Esophagus squamous epithelium (tissue), 5 donors: ENCODE results near the gene THAP4. TPM values are rescaled to one million over a fixed set of nuclear protein-coding genes. Genes with fewer than 3 reads are reported as not detected.
"Not testable (repeated sequence)": the region's sequence is repeated elsewhere in the genome, so short reads cannot be mapped to it uniquely, and the experiment has no call there.

Experiments
- DNase-seq: peaks from one replicate; lab custom pipeline; 2025; lab: John Stamatoyannopoulos, UW
- H3K27ac ChIP-seq, 4 donors: fragments of 200-600 bp; sonication (generic); one replicate each; pipeline ENCODE4 v1.5.1; 2016 to 2019; ENCODE audit warnings: mild to moderate bottlenecking in 1 of 4
- H3K27me3 ChIP-seq, 4 donors: fragments of 200-600 bp; sonication (generic); 1 replicate in 3 of 4; 2 replicates in 1 of 4; pipeline versions ENCODE4 v1.5.1 to v1.6.0; 2017 to 2021; ENCODE audit warnings: antibody characterized with exemption in 1 of 4
- H3K36me3 ChIP-seq, 3 donors: fragments of 200-600 bp; sonication (generic); one replicate each; pipeline ENCODE4 v1.5.1; 2016 to 2019
- H3K4me1 ChIP-seq, 3 donors: fragments of 200-600 bp; sonication (generic); one replicate each; pipeline ENCODE4 v1.5.1; 2017 to 2019
- H3K4me3 ChIP-seq, 4 donors: fragments of 200-600 bp; sonication (generic); 1 replicate in 3 of 4; 2 replicates in 1 of 4; pipeline ENCODE4 v1.5.1; 2016 to 2019; ENCODE audit warnings: mild to moderate bottlenecking in 2 of 4, moderate library complexity in 1 of 4
- H3K9me3 ChIP-seq, 3 donors: fragments of 200-600 bp; sonication (generic); one replicate each; pipeline ENCODE4 v1.5.1; 2016 to 2019
- CTCF ChIP-seq, 6 experiments: fragments of 450-650 bp in 4 of 6; fragments of 200-600 bp in 2 of 6; sonication (generic) in 2 of 6; IDR thresholded peaks; one replicate each; pipeline ENCODE4 v1.5.1; 2016 to 2019; ENCODE audit warnings: antibody characterized with exemption in 6 of 6, mild to moderate bottlenecking in 4 of 6, moderate library complexity in 4 of 6
- POLR2A ChIP-seq, 4 donors: fragments of 450-650 bp; IDR thresholded peaks; one replicate each; pipeline ENCODE4 v1.6.1; 2017; ENCODE audit warnings: antibody characterized with exemption in 4 of 4, mild to moderate bottlenecking in 4 of 4, moderate library complexity in 3 of 4
- WGBS, 2 donors: methylation state at CpG; one replicate each; pipeline ENCODE4 v1.1.5; 2018; 5-methylcytosine and 5-hydroxymethylcytosine counted together
- intact Hi-C: fragments of 100-400 bp; cut with DNase I; formaldehyde crosslinking; loops from one replicate; pipeline ENCODE4 v1.15.0; 2022
- total RNA-seq, 4 donors: library from RNA; depleted of rRNA; stranded (reverse); fragments of >200 nt; gene quantifications; one replicate each; pipeline ENCODE4 v1.1.0, GENCODE V29; 2016
- donor health status: DM: yes; HTN: yes; CAD: no.

THAP4 gene
- total RNA-seq, 4 donors from 2014 or later = 40.7 to 53.2 (median 46.4) TPM

- no peaks in the 10 kb centered on the region for H3K9me3 ChIP-seq
- no peak for DNase-seq
- peaks cover 0 to 35% (median 8%) of the 10 kb centered on the region in 3 donors for H3K36me3 ChIP-seq
Observed at GRCh38 chr2:241577413-241578122, 59.4 kb downstream of the THAP4 start.

GRCh38 chr2:241576293-241576654, 60.7 kb downstream of the THAP4 start:
- Histone ChIP-seq H3K27ac (peak overlapping the region in 2 of 4 donors; percentile 3 to 61), H3K4me1 (no peaks in the 10 kb centered on the region), H3K4me3 (no peak overlapping the region), H3K9me3 (no peaks in the 10 kb centered on the region), H3K27me3 (no peaks in the 10 kb centered on the region), H3K36me3 (peaks cover 0 to 37% (median 11%) of the 10 kb centered on the region in 3 donors)
- TF ChIP-seq POLR2A (IDR thresholded peaks at IDR 0.05) = no peak
- no peak for TF ChIP-seq CTCF (IDR thresholded peaks at IDR 0.05)
- 80 to 91% methylated on average over 2 to 8 of the region's 14 CpGs for WGBS, 2 donors
- DNase-seq = no peak
- intact Hi-C loops = no loop called here

More at GRCh38 chr2:241577413-241578122, 59.4 kb downstream of the THAP4 start:
- TF ChIP-seq POLR2A (IDR thresholded peaks at IDR 0.05) (no peak), CTCF (IDR thresholded peaks at IDR 0.05) (no peak)
- Histone ChIP-seq H3K27ac (peak overlapping the region in 3 of 4 donors; percentile 49 to 61 (median 50)), H3K4me3 (no peak overlapping the region), H3K4me1 (no peaks in the 10 kb centered on the region), H3K27me3 (no peaks in the 10 kb centered on the region)
- intact Hi-C loops = no loop called here
- 21 to 52% methylated on average over 3 to 5 of the region's 9 CpGs for WGBS, 2 donors

GRCh38 chr2:241575624-241576292, 61.2 kb downstream of the THAP4 start:
- H3K9me3 ChIP-seq = no peaks in the 10 kb centered on the region
- peak overlapping the region in 1 of 4 donors; percentile 61 for H3K27ac ChIP-seq
- peaks cover 0 to 36% (median 11%) of the 10 kb centered on the region in 3 donors for H3K36me3 ChIP-seq
- WGBS, 2 donors = 69 to 79% methylated on average over 5 of the region's 5 CpGs
- H3K4me3 ChIP-seq = no peak overlapping the region
- TF ChIP-seq POLR2A (IDR thresholded peaks at IDR 0.05) (no peak), CTCF (IDR thresholded peaks at IDR 0.05) (no peak)
- no peak for DNase-seq
- no peaks in the 10 kb centered on the region for H3K27me3 ChIP-seq
- intact Hi-C loops = no loop called here
- no peaks in the 10 kb centered on the region for H3K4me1 ChIP-seq

GRCh38 chr2:241574911-241575623, 61.9 kb downstream of the THAP4 start:
- no peak for TF ChIP-seq POLR2A (IDR thresholded peaks at IDR 0.05)
- WGBS, 2 donors = 73 to 76% methylated on average over 5 to 7 of the region's 7 CpGs
- DNase-seq = no peak

GRCh38 chr2:241573741-241574140, 63.2 kb downstream of the THAP4 start:
- no peak overlapping the region for H3K4me3 ChIP-seq
- no peak overlapping the region for H3K27ac ChIP-seq
- intact Hi-C loops = no loop called here
- H3K4me1 ChIP-seq = peaks cover 0 to 10% (median 0%) of the 10 kb centered on the region in 3 donors
- H3K9me3 ChIP-seq = no peaks in the 10 kb centered on the region
- DNase-seq = no peak
- TF ChIP-seq POLR2A (IDR thresholded peaks at IDR 0.05) (no peak), CTCF (IDR thresholded peaks at IDR 0.05) (no peak)
- H3K36me3 ChIP-seq = peaks cover 0 to 49% (median 11%) of the 10 kb centered on the region in 3 donors
- no peaks in the 10 kb centered on the region for H3K27me3 ChIP-seq
- 80 to 93% methylated on average over 2 to 8 of the region's 12 CpGs for WGBS, 2 donors

More at GRCh38 chr2:241574911-241575623, 61.9 kb downstream of the THAP4 start:
- intact Hi-C loops = no loop called here
- Histone ChIP-seq H3K36me3 (peaks cover 0 to 36% (median 11%) of the 10 kb centered on the region in 3 donors), H3K27ac (no peak overlapping the region), H3K4me1 (no peaks in the 10 kb centered on the region), H3K4me3 (no peak overlapping the region), H3K9me3 (no peaks in the 10 kb centered on the region), H3K27me3 (no peaks in the 10 kb centered on the region)

- H3K9me3 ChIP-seq, DNase-seq, H3K27ac ChIP-seq, H3K4me3 ChIP-seq, H3K27me3 ChIP-seq, intact Hi-C loops: not testable (repeated sequence)
- Histone ChIP-seq H3K4me1 (peaks cover 0 to 17% (median 0%) of the 10 kb centered on the region in 3 donors), H3K36me3 (peaks cover 0 to 51% (median 11%) of the 10 kb centered on the region in 3 donors)
- WGBS, 2 donors = 87 to 90% methylated on average over 3 to 8 of the region's 20 CpGs
Observed at GRCh38 chr2:241572915-241573651, 63.9 kb downstream of the THAP4 start.
